Left forelimb (tissue), 1 donor: ENCODE data around the gene NTN5.

Experiments
- DNase-seq: peaks from one replicate; pipeline ENCODE4 v3.0.0-alpha.2; 2018; ENCODE audit warnings: low spot score

The NTN5 gene

DNA sequence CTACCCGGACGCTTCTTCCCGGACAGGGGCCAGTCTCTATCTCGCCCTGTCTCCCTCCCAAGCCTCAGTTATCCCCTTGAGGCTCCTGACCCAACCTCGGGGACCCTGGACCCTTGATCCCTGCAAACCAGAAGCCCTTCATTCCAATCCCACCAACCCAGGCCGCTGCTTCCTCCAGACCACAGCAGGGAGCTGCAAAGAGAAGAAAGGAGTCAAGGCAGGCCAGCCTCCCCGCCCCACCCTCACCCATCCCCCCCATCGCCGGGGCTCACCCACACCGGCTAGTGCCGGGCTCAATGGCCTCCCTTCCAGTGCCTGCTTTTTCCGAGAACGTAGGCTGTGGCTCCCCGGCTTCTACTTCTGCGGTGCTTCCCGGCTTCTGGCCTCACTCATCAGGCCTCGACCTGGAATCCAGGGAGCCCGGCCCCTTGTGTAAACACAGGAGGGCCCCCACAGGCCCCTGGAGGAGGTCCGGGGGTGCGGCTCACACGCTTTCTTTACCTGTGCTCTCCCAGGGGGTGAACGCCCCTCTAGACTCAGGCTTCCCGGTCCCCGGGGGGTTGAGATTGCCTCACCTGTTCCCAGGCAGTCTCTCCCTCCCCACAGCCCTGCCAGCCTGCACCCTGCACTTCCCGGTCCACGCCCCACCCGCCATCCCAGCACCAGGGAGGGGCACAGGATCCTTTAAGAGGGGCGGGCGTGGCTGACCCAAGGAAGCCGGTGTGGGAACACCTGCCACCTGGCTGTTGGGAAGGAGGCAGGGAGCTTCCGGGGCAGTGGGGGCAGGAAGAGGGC lies 58.2 kb downstream of the NTN5 start, which contains the start of gene FAM83E:
Gene FAM83E (minus strand): TSS at position 641 of the 795 bp plus-strand sequence. CDS start 1,704 bp downstream, outside the sequence.
- DNase-seq, result no peak

DNA sequence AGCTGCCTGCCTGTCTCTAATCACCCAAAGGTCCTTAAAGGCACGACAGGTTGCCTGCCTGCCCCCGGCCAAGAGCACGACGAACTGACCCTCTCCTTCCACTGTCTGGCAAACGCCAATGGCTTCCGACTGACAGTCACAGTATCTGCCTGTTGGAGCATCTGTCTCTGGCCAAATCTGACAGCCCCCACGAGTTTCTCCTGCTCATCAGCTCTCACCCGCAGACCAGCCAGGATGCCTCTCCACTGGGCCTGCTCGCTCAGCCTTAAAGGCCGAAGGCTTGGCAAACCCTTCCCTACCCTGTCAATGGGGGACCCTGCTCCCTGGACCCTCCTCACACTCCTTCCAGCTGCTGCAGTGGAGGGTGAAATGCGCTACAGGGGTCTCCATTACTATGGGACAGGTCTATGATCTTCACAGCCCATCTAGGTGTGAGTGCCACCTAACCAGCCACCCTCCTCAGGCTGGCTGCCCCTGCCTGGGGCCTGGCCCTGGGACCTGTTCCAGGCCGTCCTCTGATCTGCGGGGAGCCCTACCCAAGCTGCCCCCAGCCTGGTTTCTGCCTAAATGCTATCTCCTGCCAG lies 58.9 kb downstream of the NTN5 start:
- DNase-seq, result no peak

DNA sequence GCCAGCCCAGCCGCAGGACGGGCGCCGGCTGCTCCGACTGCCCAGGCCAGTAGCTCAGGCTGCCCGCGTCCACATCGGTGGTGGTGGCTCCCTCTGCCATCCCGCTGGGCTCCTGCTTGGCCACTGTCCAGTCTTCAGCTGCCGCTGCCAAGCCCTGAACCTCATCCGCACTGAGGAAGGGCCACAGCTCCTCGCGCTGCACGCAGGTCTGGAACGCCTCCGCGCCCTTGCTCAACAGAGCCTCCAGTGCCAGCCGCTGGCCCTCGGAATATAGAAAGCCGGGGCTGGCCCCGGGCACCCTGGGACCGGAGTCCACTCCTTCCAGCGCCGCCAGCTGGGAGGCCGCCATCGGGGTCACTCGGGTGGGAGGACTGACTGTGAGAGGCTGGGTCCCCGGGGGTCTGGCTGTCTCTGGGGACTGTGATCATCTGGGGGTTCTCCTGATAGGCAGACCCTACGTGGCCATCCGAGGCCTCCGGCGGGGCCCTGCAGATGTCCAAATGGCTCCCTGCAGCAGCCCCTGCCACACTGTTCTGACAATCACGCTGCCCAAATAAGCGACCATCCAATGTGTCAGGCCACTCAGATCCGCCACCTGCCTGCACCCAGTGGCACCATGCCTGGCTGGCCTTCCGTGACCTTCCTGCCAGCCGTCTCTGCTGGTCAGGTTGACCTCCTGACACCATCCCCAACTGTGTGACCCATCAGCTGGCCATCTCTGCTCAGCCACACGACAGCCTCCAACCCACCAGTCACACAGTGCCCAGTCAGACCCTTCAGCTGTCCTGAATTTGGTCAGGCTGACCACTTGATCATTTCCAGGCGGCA lies 59.6 kb downstream of the NTN5 start:
- no peak for DNase-seq

DNA sequence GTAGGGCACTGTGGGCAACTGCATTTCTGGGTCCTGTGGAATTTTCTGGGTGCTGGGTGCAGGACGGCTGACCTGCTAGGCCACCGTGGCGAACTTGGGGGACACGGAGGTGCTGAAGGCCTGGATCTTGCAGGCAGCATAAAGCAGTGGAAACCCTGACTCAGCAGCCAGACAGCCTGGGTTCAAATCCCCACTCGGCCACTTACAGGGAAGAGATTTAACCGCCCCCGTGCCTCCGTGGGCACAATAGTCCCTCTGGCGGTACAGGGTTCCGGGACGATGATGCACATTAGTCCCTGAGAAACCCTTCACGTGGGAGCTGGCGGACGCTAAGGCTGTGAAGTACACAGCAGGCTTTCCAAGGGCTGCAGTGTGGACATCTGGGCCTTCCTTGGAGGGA lies 60.9 kb downstream of the NTN5 start:
- DNase-seq, result no peak
